IMR-90 (cell line): ENCODE measurements around the gene KRTAP12-3.

ENCODE experiments used
- BHLHE40 ChIP-seq: fragments of 150-350 bp; IDR thresholded peaks from 2 replicates; pipeline ENCODE4 v1.6.1; 2016; ENCODE audit warnings: mild to moderate bottlenecking, low read depth, low read length
- CEBPB ChIP-seq: IDR thresholded peaks from 2 replicates; pipeline ENCODE4 v1.6.1; 2012; ENCODE audit warnings: low read depth, low read length, improper control_type of control experiment
- CHD1 ChIP-seq: IDR thresholded peaks from 2 replicates; pipeline ENCODE4 v1.6.1; 2012; ENCODE audit warnings: low read depth, low read length, improper control_type of control experiment
- FOS ChIP-seq: fragments of 150-350 bp; IDR thresholded peaks from 2 replicates; pipeline ENCODE4 v1.6.1; 2016; ENCODE audit warnings: low read depth, low read length
- RCOR1 ChIP-seq: IDR thresholded peaks from 2 replicates; pipeline ENCODE4 v1.6.1; 2012; ENCODE audit warnings: mild to moderate bottlenecking, low read length, improper control_type of control experiment; ENCODE audit not compliant: insufficient replicate concordance
- TF ChIP-seq, protein P1 (sequence below): conservative IDR thresholded peaks from 2 replicates; pipeline ENCODE4 v1.5.1; 2012; ENCODE audit warnings: mild to moderate bottlenecking, low read depth, low read length, improper control_type of control experiment

DNA sequence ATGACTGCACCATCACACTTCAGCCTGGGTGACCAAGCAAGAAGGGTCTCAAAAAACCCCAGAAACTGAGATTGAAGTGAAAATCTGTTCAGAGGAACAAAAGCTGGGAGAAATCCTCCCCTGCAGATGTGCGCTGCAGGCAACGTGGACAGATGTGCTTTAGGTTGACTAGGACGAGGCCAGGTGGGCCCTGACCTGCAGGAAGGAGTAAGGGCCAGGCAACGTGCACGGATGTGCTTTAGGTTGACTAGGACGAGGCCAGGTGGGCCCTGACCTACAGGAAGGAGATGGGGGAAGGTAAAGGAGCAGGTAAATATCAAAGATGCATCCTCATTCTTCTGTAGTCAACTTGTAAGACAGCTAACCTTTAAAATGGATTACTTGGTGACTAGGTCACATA lies 26.8 kb downstream of the KRTAP12-3 start:
- TF ChIP-seq CHD1 (no peak), RCOR1 (no peak), FOS (no peak), CEBPB (no peak), BHLHE40 (no peak)
- TF ChIP-seq, protein P1, sequence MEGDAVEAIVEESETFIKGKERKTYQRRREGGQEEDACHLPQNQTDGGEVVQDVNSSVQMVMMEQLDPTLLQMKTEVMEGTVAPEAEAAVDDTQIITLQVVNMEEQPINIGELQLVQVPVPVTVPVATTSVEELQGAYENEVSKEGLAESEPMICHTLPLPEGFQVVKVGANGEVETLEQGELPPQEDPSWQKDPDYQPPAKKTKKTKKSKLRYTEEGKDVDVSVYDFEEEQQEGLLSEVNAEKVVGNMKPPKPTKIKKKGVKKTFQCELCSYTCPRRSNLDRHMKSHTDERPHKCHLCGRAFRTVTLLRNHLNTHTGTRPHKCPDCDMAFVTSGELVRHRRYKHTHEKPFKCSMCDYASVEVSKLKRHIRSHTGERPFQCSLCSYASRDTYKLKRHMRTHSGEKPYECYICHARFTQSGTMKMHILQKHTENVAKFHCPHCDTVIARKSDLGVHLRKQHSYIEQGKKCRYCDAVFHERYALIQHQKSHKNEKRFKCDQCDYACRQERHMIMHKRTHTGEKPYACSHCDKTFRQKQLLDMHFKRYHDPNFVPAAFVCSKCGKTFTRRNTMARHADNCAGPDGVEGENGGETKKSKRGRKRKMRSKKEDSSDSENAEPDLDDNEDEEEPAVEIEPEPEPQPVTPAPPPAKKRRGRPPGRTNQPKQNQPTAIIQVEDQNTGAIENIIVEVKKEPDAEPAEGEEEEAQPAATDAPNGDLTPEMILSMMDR: no peak
